ENCODE results near the gene CHADL. TPM values are rescaled to one million over a fixed set of nuclear protein-coding genes. Genes with fewer than 3 reads are reported as not detected.
"Not testable (repeated sequence)": the region's sequence is repeated elsewhere in the genome, so short reads cannot be mapped to it uniquely, and the experiment has no call there.

The CHADL gene
- total RNA-seq, 1 donor from 2014 or later = 3.7 TPM

DNA sequence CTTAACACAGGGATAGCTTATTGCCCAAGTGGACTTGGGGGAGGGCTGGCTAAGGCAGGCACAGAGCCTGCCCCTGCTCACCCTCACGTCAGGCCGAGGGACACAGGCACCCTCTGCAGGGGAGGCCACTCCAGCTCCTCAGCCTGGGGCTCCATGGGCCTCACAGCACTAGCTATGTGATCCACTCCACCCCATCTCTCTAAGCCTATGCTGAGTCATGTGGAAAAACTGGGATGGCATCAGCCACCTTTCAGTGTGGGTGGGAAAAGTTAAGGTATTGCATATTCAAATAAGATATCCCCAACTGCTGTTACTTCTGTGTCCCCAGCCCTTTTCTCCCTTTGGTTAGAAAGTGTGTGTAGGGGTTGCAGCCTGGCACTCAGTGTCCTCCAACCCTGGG lies 23.0 kb upstream of the CHADL start:
- H3K4me3 ChIP-seq = no peak overlapping the region
- no peaks in the 10 kb centered on the region for H3K9me3 ChIP-seq
- no peak for DNase-seq (ENCODE audit: extremely low spot score in 2 of 2)
- H3K27me3 ChIP-seq = no peaks in the 10 kb centered on the region
- no peak overlapping the region for H3K27ac ChIP-seq
- no peak for TF ChIP-seq POLR2A (IDR thresholded peaks at IDR 0.05)
- no peak for TF ChIP-seq POLR2AphosphoS5 (IDR thresholded peaks at IDR 0.05; ENCODE audit: insufficient read depth in 1 of 2, low read depth in 1 of 2)
- TF ChIP-seq CTCF (IDR thresholded peaks at IDR 0.05) = no peak
- H3K36me3 ChIP-seq = peaks cover 0 to 85% of the 10 kb centered on the region in 2 donors
- H3K4me1 ChIP-seq = no peaks in the 10 kb centered on the region
- intact Hi-C loops (cut with DNase I) = no loop called here

- Histone ChIP-seq H3K36me3 (peaks cover 0 to 84% of the 10 kb centered on the region in 2 donors), H3K4me1 (no peaks in the 10 kb centered on the region), H3K27me3 (no peaks in the 10 kb centered on the region), H3K9me3 (no peaks in the 10 kb centered on the region), H3K27ac (no peak overlapping the region), H3K4me3 (no peak overlapping the region)
- intact Hi-C loops (cut with DNase I) = no loop called here
- no peak for TF ChIP-seq POLR2A (IDR thresholded peaks at IDR 0.05)
- TF ChIP-seq POLR2AphosphoS5 (IDR thresholded peaks at IDR 0.05; ENCODE audit: insufficient read depth in 1 of 2, low read depth in 1 of 2) = no peak
- no peak for TF ChIP-seq CTCF (IDR thresholded peaks at IDR 0.05)
- no peak for DNase-seq (ENCODE audit: extremely low spot score in 2 of 2)
Observed at GRCh38 chr22:41262250-41262765, 21.6 kb upstream of the CHADL start.

- TF ChIP-seq POLR2A (IDR thresholded peaks at IDR 0.05) = no peak
- no peak for TF ChIP-seq POLR2AphosphoS5 (IDR thresholded peaks at IDR 0.05; ENCODE audit: insufficient read depth in 1 of 2, low read depth in 1 of 2)
- no peak for TF ChIP-seq CTCF (IDR thresholded peaks at IDR 0.05)
- peaks cover 0 to 86% of the 10 kb centered on the region in 2 donors for H3K36me3 ChIP-seq
- H3K4me1 ChIP-seq = peaks cover 5% of the 10 kb centered on the region
- no peaks in the 10 kb centered on the region for H3K27me3 ChIP-seq
- H3K27ac ChIP-seq = no peak overlapping the region
- H3K4me3 ChIP-seq = no peak overlapping the region
- intact Hi-C loops (cut with DNase I) = no loop called here
- DNase-seq (ENCODE audit: extremely low spot score in 2 of 2) = no peak
- H3K9me3 ChIP-seq = no peaks in the 10 kb centered on the region
Observed at GRCh38 chr22:41261541-41262249, 21.0 kb upstream of the CHADL start.

DNA sequence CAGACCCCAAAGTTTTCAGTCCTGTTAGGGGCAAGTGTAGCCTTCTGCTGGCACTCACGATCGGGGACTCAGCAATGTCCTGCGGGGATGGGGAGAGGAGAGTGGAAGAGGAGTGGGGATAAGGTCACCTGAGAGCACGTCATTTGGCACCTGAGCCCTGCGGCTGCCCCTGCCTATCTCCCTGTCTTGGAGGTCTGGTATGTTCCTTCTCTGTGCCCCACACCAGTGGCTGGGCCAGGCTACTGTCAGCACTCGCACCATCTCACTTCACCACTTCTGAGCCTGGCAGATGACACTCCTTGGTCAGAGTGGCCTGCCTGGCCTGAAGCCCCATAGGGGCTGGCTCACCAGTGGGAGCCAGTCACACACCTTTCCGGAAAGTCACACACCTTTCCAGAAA lies 20.1 kb upstream of the CHADL start:
- H3K27ac ChIP-seq = no peak overlapping the region
- no peak for TF ChIP-seq CTCF (IDR thresholded peaks at IDR 0.05)
- no peak for TF ChIP-seq POLR2A (IDR thresholded peaks at IDR 0.05)
- TF ChIP-seq POLR2AphosphoS5 (IDR thresholded peaks at IDR 0.05; ENCODE audit: insufficient read depth in 1 of 2, low read depth in 1 of 2) = no peak
- intact Hi-C loops (cut with DNase I) = no loop called here

GRCh38 chr22:41259756-41260155 lies 19.0 kb upstream of the CHADL start:
- peaks cover 12% of the 10 kb centered on the region for H3K4me1 ChIP-seq
- H3K9me3 ChIP-seq; H3K27ac ChIP-seq; H3K4me3 ChIP-seq; H3K27me3 ChIP-seq; intact Hi-C loops (cut with DNase I); DNase-seq (ENCODE audit: extremely low spot score in 2 of 2): not testable (repeated sequence)
- H3K36me3 ChIP-seq = peaks cover 0 to 79% of the 10 kb centered on the region in 2 donors

More for the DNA sequence above, 20.1 kb upstream of the CHADL start:
- DNase-seq (ENCODE audit: extremely low spot score in 2 of 2) = no peak
- Histone ChIP-seq H3K9me3 (no peaks in the 10 kb centered on the region), H3K4me3 (no peak overlapping the region), H3K36me3 (peaks cover 0 to 82% of the 10 kb centered on the region in 2 donors), H3K27me3 (no peaks in the 10 kb centered on the region), H3K4me1 (peaks cover 12% of the 10 kb centered on the region)
